ENCODE measurements around the gene MRPL34.

DNA sequence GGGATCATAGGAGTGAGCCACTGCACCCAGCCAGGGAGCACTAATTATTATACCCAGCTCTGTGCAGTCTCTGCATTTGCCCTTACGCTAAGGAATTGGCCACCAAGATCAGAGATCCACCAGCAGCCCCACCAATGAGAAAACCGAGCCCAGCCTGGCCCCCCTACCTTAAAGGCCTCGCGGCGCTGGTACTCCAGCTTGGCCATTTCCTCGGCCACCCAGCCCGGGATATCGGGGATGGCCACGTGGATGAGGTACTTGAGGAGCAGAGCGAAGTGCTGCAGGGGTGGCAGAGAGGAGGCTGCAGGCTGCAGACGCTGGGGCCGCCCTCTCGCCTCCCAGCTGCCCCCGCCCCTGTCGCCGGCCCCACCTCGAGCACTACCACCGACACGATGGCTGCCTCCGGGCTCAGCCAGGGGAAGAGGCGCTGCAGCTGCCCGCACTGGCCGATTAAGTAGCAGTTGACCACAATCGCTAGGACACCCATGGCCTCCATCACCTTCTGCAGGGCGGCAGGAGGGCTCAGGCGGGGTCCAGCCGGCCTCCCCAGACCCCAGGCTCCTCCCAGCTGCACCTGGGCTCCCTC is 21.5 kb downstream of the MRPL34 start:
- no peak for TF ChIP-seq RAD21 (IDR thresholded peaks at IDR 0.05)
- TF ChIP-seq, protein P1, sequence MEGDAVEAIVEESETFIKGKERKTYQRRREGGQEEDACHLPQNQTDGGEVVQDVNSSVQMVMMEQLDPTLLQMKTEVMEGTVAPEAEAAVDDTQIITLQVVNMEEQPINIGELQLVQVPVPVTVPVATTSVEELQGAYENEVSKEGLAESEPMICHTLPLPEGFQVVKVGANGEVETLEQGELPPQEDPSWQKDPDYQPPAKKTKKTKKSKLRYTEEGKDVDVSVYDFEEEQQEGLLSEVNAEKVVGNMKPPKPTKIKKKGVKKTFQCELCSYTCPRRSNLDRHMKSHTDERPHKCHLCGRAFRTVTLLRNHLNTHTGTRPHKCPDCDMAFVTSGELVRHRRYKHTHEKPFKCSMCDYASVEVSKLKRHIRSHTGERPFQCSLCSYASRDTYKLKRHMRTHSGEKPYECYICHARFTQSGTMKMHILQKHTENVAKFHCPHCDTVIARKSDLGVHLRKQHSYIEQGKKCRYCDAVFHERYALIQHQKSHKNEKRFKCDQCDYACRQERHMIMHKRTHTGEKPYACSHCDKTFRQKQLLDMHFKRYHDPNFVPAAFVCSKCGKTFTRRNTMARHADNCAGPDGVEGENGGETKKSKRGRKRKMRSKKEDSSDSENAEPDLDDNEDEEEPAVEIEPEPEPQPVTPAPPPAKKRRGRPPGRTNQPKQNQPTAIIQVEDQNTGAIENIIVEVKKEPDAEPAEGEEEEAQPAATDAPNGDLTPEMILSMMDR (IDR thresholded peaks at IDR 0.05; ENCODE audit: low read depth, low read length, missing input control): no peak
